ENCODE measurements around the gene DGCR8.

Gene DGCR8

GRCh38 chr22:20127318-20127868, 47.4 kb downstream of the DGCR8 start:
- DNase-seq, result no peak

GRCh38 chr22:20127869-20128618, 48.0 kb downstream of the DGCR8 start:
- DNase-seq, result no peak

GRCh38 chr22:20128619-20128901, 48.5 kb downstream of the DGCR8 start:
- no peak for DNase-seq

- no peak for DNase-seq
Observed at GRCh38 chr22:20128902-20129746, 49.1 kb downstream of the DGCR8 start.

- DNase-seq, result no peak
Observed at GRCh38 chr22:20129747-20130014, 49.6 kb downstream of the DGCR8 start.

GRCh38 chr22:20130319-20130718, 50.3 kb downstream of the DGCR8 start:
- DNase-seq, result no peak

- DNase-seq, result no peak
Observed at GRCh38 chr22:20130731-20131596, 50.9 kb downstream of the DGCR8 start.

- DNase-seq, result no peak
Observed at GRCh38 chr22:20131597-20131858, 51.5 kb downstream of the DGCR8 start, which contains the start of gene ZDHHC8. TSS of gene ZDHHC8 (plus strand) at chr22:20131804. CDS start at chr22:20131948, 144 bp downstream.

- no peak for DNase-seq
Observed at GRCh38 chr22:20131859-20132685, 52.0 kb downstream of the DGCR8 start.

- DNase-seq, result no peak
Observed at GRCh38 chr22:20132686-20133246, 52.7 kb downstream of the DGCR8 start.

GRCh38 chr22:20133930-20134549, 54.0 kb downstream of the DGCR8 start:
- no peak for DNase-seq

GRCh38 chr22:20135265-20135664, 55.2 kb downstream of the DGCR8 start:
- no peak for DNase-seq

- no peak for DNase-seq
Observed at GRCh38 chr22:20135806-20136602, 56.0 kb downstream of the DGCR8 start.

- no peak for DNase-seq
Observed at GRCh38 chr22:20136603-20136873, 56.5 kb downstream of the DGCR8 start.

GRCh38 chr22:20137113-20137512, 57.1 kb downstream of the DGCR8 start:
- DNase-seq, result no peak

- DNase-seq, result no peak
Observed at GRCh38 chr22:20137671-20138416, 57.8 kb downstream of the DGCR8 start.

- no peak for DNase-seq
Observed at GRCh38 chr22:20138417-20138738, 58.3 kb downstream of the DGCR8 start.

GRCh38 chr22:20138868-20139267, 58.8 kb downstream of the DGCR8 start:
- DNase-seq, result no peak

GRCh38 chr22:20139391-20140106, 59.5 kb downstream of the DGCR8 start:
- DNase-seq, result no peak

GRCh38 chr22:20140107-20140445, 60.0 kb downstream of the DGCR8 start:
- DNase-seq, result no peak
